ENCODE measurements around the gene SRP14. TPM values are rescaled to one million over a fixed set of nuclear protein-coding genes. Genes with fewer than 3 reads are reported as not detected.
"Not testable (repeated sequence)": the region's sequence is repeated elsewhere in the genome, so short reads cannot be mapped to it uniquely, and the experiment has no call there.

SRP14 gene
- total and polyA plus RNA-seq, 9 donors = 155 to 451 (median 215) TPM

DNA sequence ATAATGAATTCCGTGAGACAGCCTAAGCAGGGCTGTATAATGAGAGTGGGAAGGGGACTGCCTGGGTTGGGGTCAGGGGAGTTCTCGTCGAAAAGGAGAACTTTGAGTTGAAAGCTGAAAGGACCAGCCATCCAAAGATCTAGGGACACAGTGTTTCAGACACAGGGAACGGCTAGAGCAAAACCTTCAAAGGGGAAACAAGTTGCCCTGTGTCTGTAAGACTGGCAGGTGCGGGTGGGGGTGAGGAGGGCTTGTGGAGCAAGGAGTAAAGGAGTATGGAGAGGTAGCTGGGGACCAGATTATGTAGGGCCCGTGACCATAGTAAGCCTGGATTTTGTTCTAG is 1.3 kb upstream of the SRP14 start:
- intact Hi-C loops (cut with DNase I) = loop anchor here in 3 of 4 donors (10.0 kb wide), 3 partner anchors 125 to 385 kb away; partner anchors contain the start of gene BUB1B (in 1 of the 3)
- no peak for TF ChIP-seq EP300 (IDR thresholded peaks at IDR 0.05)
- TF ChIP-seq, protein P1, sequence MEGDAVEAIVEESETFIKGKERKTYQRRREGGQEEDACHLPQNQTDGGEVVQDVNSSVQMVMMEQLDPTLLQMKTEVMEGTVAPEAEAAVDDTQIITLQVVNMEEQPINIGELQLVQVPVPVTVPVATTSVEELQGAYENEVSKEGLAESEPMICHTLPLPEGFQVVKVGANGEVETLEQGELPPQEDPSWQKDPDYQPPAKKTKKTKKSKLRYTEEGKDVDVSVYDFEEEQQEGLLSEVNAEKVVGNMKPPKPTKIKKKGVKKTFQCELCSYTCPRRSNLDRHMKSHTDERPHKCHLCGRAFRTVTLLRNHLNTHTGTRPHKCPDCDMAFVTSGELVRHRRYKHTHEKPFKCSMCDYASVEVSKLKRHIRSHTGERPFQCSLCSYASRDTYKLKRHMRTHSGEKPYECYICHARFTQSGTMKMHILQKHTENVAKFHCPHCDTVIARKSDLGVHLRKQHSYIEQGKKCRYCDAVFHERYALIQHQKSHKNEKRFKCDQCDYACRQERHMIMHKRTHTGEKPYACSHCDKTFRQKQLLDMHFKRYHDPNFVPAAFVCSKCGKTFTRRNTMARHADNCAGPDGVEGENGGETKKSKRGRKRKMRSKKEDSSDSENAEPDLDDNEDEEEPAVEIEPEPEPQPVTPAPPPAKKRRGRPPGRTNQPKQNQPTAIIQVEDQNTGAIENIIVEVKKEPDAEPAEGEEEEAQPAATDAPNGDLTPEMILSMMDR (IDR thresholded peaks at IDR 0.05) = no peak
- TF ChIP-seq POLR2A (IDR thresholded peaks at IDR 0.05) = no peak
- H3K27ac ChIP-seq = no peak overlapping the region
- no peak overlapping the region for H3K4me3 ChIP-seq
- no peaks in the 10 kb centered on the region for H3K36me3 ChIP-seq
- no peak for DNase-seq
- H3K4me1 ChIP-seq (ENCODE audit: insufficient read depth) = peaks cover 3% of the 10 kb centered on the region
- WGBS, 3 donors = 80 to 81% (median 81%) methylated on average over 6 of the region's 6 CpGs
- no peaks in the 10 kb centered on the region for H3K9me3 ChIP-seq
- no peaks in the 10 kb centered on the region for H3K27me3 ChIP-seq

DNA sequence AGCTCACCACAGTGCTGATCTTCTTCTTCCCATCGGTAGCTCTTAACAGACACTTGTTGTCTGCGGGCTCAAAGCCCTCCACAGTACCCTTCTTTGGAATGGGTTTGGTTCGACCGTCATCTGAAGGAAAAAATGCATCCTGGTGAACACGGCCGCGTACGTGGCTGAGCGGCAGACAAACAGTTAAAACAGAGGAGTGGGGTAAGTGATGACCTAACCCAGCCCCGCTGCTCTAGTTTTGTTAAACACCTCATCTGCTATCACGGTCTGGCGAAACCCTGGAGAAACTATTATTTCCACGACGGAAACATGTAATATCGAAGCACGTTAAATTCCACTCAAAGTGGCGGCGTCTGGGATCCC is 725 bp downstream of the SRP14 start:
- Histone ChIP-seq H3K27ac (peak overlapping the region; percentile 84 to 91), H3K4me3 (peak overlapping the region; percentile 99), H3K27me3 (no peaks in the 10 kb centered on the region), H3K36me3 (peaks cover 2% of the 10 kb centered on the region), H3K9me3 (no peaks in the 10 kb centered on the region), H3K4me1 (ENCODE audit: insufficient read depth) (peaks cover 1% of the 10 kb centered on the region)
- intact Hi-C loops (cut with DNase I) = no loop called here
- 1 to 2% (median 1%) methylated on average over 18 of the region's 18 CpGs for WGBS, 3 donors
- no peak for DNase-seq
- TF ChIP-seq EP300 (IDR thresholded peaks at IDR 0.05) (no peak), POLR2A (IDR thresholded peaks at IDR 0.05) (no peak)
- TF ChIP-seq, protein P1 (IDR thresholded peaks at IDR 0.05) = no peak

DNA sequence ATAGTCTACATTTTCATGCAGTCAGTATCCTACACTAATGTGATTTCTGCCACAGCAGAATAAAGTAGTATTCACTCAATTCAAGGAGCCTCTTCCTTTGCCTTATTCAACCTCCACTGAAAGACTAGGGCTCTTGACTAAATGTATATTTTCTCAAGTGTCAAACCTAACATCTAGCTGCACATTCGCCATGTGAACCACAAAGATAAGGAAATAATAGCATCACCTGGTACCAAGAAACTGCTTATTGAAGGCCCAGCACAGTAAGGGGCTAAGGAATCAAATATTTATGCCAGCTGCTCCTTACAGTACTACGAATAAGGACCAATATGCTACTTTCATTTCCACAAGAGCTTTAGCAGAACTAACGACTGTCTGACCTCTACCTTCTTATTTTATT is 1.3 kb downstream of the SRP14 start:
- intact Hi-C loops (cut with DNase I) = no loop called here
- Histone ChIP-seq H3K9me3 (no peaks in the 10 kb centered on the region), H3K27me3 (no peaks in the 10 kb centered on the region), H3K36me3 (peaks cover 2% of the 10 kb centered on the region), H3K4me1 (ENCODE audit: insufficient read depth) (peaks cover 1% of the 10 kb centered on the region), H3K27ac (peak overlapping the region; percentile 84 to 91), H3K4me3 (peak overlapping the region; percentile 99)
- no peak for DNase-seq
- TF ChIP-seq POLR2A (IDR thresholded peaks at IDR 0.05) (no peak), EP300 (IDR thresholded peaks at IDR 0.05) (no peak)
- TF ChIP-seq, protein P1 (IDR thresholded peaks at IDR 0.05) = no peak
- WGBS, 3 donors = 20 to 34% (median 26%) methylated on average over 3 of the region's 3 CpGs

DNA sequence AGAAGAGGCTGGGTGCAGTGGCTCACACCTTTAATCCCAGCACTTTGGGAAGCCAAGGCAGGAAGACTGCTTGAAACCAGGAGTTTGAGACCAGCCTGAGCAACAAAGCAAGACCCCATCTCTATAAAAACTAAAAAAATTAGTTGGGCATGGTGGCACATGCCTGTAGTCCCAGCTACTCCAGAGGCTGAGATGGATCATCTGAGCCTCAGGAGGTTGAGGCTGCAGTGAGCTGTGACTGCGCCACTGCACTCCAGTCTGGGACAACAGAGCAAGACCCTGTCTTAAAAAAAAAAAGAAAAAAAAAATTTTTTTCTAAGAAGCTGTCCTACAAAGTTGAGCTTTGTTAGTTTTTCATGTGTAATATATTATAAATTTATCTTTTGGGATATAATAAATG is 3.8 kb downstream of the SRP14 start:
- H3K4me3 ChIP-seq; intact Hi-C loops (cut with DNase I); H3K27me3 ChIP-seq; H3K4me1 ChIP-seq (ENCODE audit: insufficient read depth); H3K9me3 ChIP-seq; H3K27ac ChIP-seq; DNase-seq; H3K36me3 ChIP-seq: not testable (repeated sequence)
- WGBS, 3 donors = 93 to 100% (median 98%) methylated on average over 1 of the region's 1 CpG

DNA sequence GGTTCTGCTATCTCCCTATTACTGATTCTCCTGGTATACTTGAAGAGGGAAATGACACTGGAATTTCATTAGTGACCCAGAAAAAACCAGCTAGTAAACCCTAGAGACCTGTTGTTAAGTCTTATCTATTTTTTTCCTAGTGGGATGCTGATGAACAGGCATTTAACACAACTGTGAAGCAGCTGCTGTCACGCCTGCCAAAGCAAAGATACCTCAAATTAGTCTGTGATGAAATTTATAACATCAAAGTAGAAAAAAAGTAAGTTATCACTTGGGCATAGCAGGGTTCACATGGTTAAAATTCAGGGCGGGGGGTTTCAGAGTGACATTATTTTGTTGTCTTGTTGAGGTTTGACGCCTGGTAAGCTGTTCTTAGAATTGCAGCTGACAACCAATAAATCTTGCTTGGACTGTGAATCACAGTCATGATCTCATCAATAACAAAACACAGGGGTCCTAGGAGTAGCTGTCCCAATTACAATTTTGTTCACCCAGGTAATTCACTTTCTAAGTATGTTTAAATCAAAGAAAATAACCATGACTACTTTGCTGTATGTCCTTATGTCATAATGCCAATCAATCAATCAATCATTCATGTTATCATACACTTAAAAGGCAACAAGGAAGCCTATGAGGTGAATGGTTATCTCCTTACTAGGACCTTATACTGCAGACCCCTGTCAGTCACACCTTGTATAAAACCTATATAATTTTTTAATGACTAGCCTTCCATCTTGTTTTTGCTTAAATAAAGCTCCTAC is 4.6 kb downstream of the SRP14 start:
- Histone ChIP-seq H3K27me3 (no peaks in the 10 kb centered on the region), H3K4me3 (no peak overlapping the region), H3K4me1 (ENCODE audit: insufficient read depth) (peaks cover 1% of the 10 kb centered on the region), H3K27ac (no peak overlapping the region), H3K36me3 (peaks cover 2% of the 10 kb centered on the region), H3K9me3 (no peaks in the 10 kb centered on the region)
- TF ChIP-seq EP300 (IDR thresholded peaks at IDR 0.05) (no peak), POLR2A (IDR thresholded peaks at IDR 0.05) (no peak)
- TF ChIP-seq, protein P1 (IDR thresholded peaks at IDR 0.05) = no peak
- no peak for DNase-seq
- intact Hi-C loops (cut with DNase I) = no loop called here
- WGBS, 3 donors = 68 to 77% (median 69%) methylated on average over 3 of the region's 3 CpGs
